ENCODE data around the gene CAMTA1. TPM values are rescaled to one million over a fixed set of nuclear protein-coding genes. Genes with fewer than 3 reads are reported as not detected.

The CAMTA1 gene
- total and polyA plus RNA-seq, 9 of the 15 experiments (the other 6 are each of a cell fraction or from before 2014, with no cell fraction given) = 43.9 to 161 (median 65.9) TPM

- TF ChIP-seq FOXJ2 (tag; IDR thresholded peaks at IDR 0.05) (no peak), NFE2L1 (tag; IDR thresholded peaks at IDR 0.05; ENCODE audit: borderline replicate concordance, low read depth) (no peak), ZNF76 (CRISPR knock-in tag; IDR thresholded peaks at IDR 0.05; ENCODE audit: borderline replicate concordance) (no peak), SRSF9 (IDR thresholded peaks at IDR 0.05; ENCODE audit: borderline replicate concordance, low read depth, low read length) (no peak), NCOA4 (IDR thresholded peaks at IDR 0.05; ENCODE audit: partially characterized antibody) (no peak), ZNF175 (CRISPR knock-in tag; IDR thresholded peaks at IDR 0.05; ENCODE audit: low read depth) (no peak), GATA2 (CRISPR knock-in tag; IDR thresholded peaks at IDR 0.05) (no peak), ZNF436 (CRISPR knock-in tag; IDR thresholded peaks at IDR 0.05) (no peak), ZBTB34 (CRISPR knock-in tag; IDR thresholded peaks at IDR 0.05) (no peak), CBFA2T3 (IDR thresholded peaks at IDR 0.05) (peak; percentile 11; the same call in 1 of the 2 replicates), RCOR1 (IDR thresholded peaks at IDR 0.05; ENCODE audit: borderline replicate concordance in 1 of 2, low read depth in 2 of 2, low read length in 2 of 2) (no peak), THRB (CRISPR knock-in tag; conservative IDR thresholded peaks at IDR 0.05) (no peak), NFIC (IDR thresholded peaks at IDR 0.05) (no peak)
- TF ChIP-seq, protein P1, sequence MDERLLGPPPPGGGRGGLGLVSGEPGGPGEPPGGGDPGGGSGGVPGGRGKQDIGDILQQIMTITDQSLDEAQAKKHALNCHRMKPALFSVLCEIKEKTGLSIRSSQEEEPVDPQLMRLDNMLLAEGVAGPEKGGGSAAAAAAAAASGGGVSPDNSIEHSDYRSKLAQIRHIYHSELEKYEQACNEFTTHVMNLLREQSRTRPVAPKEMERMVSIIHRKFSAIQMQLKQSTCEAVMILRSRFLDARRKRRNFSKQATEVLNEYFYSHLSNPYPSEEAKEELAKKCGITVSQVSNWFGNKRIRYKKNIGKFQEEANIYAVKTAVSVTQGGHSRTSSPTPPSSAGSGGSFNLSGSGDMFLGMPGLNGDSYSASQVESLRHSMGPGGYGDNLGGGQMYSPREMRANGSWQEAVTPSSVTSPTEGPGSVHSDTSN (CRISPR knock-in tag; IDR thresholded peaks at IDR 0.05; ENCODE audit: low read depth) = no peak
- TF ChIP-seq, protein P1 (tag; conservative IDR thresholded peaks at IDR 0.05; ENCODE audit: low read depth) = 0 out of 2 replicates have a peak, but pooled peaks have one; percentile 15
- TF ChIP-seq, protein P2, sequence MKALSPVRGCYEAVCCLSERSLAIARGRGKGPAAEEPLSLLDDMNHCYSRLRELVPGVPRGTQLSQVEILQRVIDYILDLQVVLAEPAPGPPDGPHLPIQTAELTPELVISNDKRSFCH (CRISPR knock-in tag; IDR thresholded peaks at IDR 0.05) = no peak
- TF ChIP-seq, protein P2 (tag; IDR thresholded peaks at IDR 0.05) = no peak
Observed at GRCh38 chr1:6891781-6892579, 106.7 kb downstream of the CAMTA1 start (continued).
